Measurements from ENCODE around the gene TCF4. TPM values are rescaled to one million over a fixed set of nuclear protein-coding genes. Genes with fewer than 3 reads are reported as not detected.

TCF4 gene
- total RNA-seq, 1 experiment from 2014 or later: 2.3 TPM

GRCh38 chr18:55405475-55405874, 182.5 kb downstream of the TCF4 start:
- ChIA-PET CTCF (no interaction called here), POLR2A (no interaction called here)
- Histone ChIP-seq H3K4me1 (ENCODE audit: control insufficient read depth, insufficient read depth, low read length) (peaks cover 9% of the 10 kb centered on the region), H3K9me3 (ENCODE audit: control insufficient read depth, insufficient read depth, low read depth, low read length) (no peaks in the 10 kb centered on the region), H3K27ac (ENCODE audit: low read length) (peak overlapping the region; percentile 54; the same call in 1 of the 2 replicates), H3K4me3 (ENCODE audit: low read depth in 2 of 2, low read length in 2 of 2) (no peak overlapping the region), H3K27me3 (ENCODE audit: control insufficient read depth, insufficient read depth, low read length) (no peaks in the 10 kb centered on the region), H3K36me3 (ENCODE audit: control insufficient read depth, insufficient read depth, low read length) (no peaks in the 10 kb centered on the region)
- BruUV-seq (replicated peaks): no TSS peak
- ATAC-seq (no peak), DNase-seq (ENCODE audit: low read depth, low spot score) (no peak)
- TF ChIP-seq POLR2AphosphoS5 (IDR thresholded peaks at IDR 0.05; ENCODE audit: low read depth, low read length) (no peak), TCF7L2 (IDR thresholded peaks at IDR 0.05; ENCODE audit: low read depth, low read length) (no peak), SIN3A (IDR thresholded peaks at IDR 0.05; ENCODE audit: borderline replicate concordance, insufficient read depth, low read depth, low read length) (no peak), CTCF (IDR thresholded peaks at IDR 0.05) (no peak), REST (IDR thresholded peaks at IDR 0.05; ENCODE audit: insufficient read depth in 1 of 2, low read depth in 2 of 2, low read length in 1 of 2) (no peak)
- intact Hi-C loops (cut with micrococcal nuclease; ENCODE audit: unreplicated experiment): no loop called here
- in situ Hi-C loops (cut with HindIII; ENCODE audit: low pct_unique_long_range_greater_than_20kb, low sequenced_read_pairs): no loop called here

- Histone ChIP-seq H3K27me3 (ENCODE audit: control insufficient read depth, insufficient read depth, low read length) (no peaks in the 10 kb centered on the region), H3K4me3 (ENCODE audit: low read depth in 2 of 2, low read length in 2 of 2) (no peak overlapping the region), H3K4me1 (ENCODE audit: control insufficient read depth, insufficient read depth, low read length) (peaks cover 9% of the 10 kb centered on the region), H3K36me3 (ENCODE audit: control insufficient read depth, insufficient read depth, low read length) (no peaks in the 10 kb centered on the region), H3K9me3 (ENCODE audit: control insufficient read depth, insufficient read depth, low read depth, low read length) (no peaks in the 10 kb centered on the region), H3K27ac (ENCODE audit: low read length) (peak overlapping the region; percentile 54; the same call in 1 of the 2 replicates)
- intact Hi-C loops (cut with micrococcal nuclease; ENCODE audit: unreplicated experiment) (no loop called here), in situ Hi-C loops (cut with HindIII; ENCODE audit: low pct_unique_long_range_greater_than_20kb, low sequenced_read_pairs) (no loop called here)
- ChIA-PET CTCF (no interaction called here), POLR2A (no interaction called here)
- no TSS peak for BruUV-seq (replicated peaks)
- TF ChIP-seq TCF7L2 (IDR thresholded peaks at IDR 0.05; ENCODE audit: low read depth, low read length) (no peak), SIN3A (IDR thresholded peaks at IDR 0.05; ENCODE audit: borderline replicate concordance, insufficient read depth, low read depth, low read length) (no peak), REST (IDR thresholded peaks at IDR 0.05; ENCODE audit: insufficient read depth in 1 of 2, low read depth in 2 of 2, low read length in 1 of 2) (no peak), CTCF (IDR thresholded peaks at IDR 0.05) (no peak), POLR2AphosphoS5 (IDR thresholded peaks at IDR 0.05; ENCODE audit: low read depth, low read length) (no peak)
- DNase-seq (ENCODE audit: low read depth, low spot score) (no peak), ATAC-seq (no peak)
These were observed 183.0 kb downstream of the TCF4 start for GRCh38 chr18:55404832-55405465.

Data from Panc1 (cell line).